HK-2 (cell line): ENCODE results near the gene ADRA2B.

Experiments
- DNase-seq: peaks from one replicate; pipeline ENCODE4 v3.0.0-alpha.2; 2018; ENCODE audit not compliant: unreplicated experiment

Gene ADRA2B

DNA sequence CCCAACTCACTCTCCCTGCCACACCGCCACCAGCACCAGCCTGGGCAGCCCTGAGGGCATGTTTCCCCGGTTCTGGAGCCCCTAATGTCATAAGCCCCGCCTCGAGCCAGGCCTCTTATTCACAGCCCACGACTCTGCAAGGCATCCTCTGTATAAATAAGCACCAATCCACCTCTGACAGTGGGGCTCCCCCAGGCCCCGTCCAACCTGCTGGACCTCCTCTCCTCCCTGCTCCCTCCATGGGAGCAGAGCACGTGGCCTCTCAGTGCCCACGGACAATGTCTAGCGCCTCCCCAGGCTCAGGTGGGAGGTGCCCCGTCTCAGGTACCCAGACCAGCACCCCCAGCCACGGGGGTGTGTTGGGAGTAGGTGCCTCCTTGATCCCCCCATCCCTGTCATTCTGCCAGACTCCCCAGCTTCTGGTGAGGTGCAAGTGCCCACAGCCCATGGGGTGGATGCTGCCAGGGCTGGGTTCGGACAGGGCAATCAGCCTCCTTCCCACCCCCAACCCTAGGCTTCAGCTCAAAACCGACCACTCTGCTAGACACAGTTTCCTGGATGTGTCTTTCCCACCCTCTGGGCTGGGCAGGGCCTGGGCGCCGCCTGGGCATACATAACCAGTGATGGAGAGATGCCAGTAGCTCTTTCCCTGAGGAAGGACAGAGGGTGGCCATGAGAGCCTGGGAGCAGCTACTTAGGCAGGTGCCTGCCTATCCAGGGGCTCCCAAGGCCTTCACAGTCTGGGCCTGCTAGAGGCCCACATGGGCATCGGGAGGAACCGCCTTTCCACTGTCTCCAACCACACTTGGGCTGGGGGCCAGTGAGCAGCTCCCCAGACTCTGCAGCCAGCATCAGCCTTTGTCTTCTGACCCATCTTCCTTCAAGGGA, 1.6 kb upstream of the ADRA2B start:
- peak; percentile 22 for DNase-seq

DNA sequence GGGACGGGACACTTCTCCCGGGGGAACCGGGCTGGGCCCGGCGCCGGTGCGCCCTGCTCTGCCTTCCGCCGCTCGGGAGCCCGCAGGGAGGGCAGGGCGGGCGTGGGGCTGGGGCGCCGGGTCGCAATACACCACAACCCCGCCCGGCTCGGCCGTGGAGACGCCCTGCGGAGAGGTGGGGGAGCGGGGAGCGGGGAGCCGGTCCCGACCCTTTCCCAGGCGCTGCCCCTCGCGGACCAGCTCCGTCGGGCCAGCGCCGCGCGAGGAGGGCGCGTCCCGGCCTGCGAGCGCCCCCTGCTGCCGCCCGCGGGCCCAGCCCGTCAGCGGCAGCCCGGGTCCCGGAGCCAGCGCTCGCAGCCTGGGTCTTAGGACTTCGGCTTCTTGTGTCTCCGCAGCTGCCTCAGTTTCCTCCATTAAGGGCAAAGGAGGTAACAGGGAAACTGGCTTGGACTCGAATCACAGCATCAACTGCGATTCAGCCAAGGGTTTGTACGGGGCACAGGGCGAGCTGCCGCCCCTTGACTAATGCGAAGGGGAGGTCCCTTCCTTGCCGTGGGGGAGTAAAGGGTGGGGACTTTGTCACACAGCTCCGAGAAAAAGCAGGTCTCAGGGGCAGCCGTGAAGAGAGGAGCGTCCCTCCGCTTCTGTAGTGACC, 635 bp upstream of the ADRA2B start:
- peak; percentile 61 for DNase-seq

DNA sequence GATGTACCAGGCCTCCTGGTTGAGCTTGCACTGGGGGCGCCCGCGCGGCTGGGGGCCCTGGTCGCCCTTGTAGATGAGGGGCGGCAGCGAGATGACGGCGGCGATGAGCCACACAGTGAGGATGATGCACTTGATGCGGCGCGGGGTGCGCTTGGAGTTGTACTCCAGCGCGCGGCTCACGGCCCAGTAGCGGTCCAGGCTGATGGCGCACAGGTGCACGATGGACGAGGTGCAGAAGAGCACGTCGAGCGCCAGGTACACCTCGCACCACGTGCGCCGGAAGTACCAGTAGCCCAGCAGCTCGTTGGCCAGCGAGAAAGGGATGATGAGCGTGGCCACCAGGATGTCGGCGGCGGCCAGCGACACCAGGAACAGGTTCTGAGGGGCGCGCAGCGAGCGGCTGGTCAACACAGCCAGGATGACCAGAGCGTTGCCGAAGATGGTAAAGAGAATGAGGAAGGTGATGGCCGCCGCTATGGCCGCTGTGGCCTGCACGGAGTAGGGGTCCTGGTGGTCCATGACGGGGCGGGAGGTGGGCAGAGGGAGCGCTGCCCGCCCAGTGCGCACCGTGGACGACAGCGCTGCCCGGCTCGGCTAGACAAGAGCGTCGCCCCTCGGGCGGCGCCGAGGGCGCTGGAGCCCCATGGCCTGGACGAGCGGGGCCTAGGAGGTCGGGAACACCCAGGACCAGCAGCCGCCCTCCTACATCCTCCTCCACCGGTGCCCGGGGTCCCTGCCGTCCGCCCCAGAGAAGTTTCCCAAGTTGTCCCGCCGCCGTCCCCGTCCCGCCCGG, 544 bp downstream of the ADRA2B start:
- DNase-seq: no peak

DNA sequence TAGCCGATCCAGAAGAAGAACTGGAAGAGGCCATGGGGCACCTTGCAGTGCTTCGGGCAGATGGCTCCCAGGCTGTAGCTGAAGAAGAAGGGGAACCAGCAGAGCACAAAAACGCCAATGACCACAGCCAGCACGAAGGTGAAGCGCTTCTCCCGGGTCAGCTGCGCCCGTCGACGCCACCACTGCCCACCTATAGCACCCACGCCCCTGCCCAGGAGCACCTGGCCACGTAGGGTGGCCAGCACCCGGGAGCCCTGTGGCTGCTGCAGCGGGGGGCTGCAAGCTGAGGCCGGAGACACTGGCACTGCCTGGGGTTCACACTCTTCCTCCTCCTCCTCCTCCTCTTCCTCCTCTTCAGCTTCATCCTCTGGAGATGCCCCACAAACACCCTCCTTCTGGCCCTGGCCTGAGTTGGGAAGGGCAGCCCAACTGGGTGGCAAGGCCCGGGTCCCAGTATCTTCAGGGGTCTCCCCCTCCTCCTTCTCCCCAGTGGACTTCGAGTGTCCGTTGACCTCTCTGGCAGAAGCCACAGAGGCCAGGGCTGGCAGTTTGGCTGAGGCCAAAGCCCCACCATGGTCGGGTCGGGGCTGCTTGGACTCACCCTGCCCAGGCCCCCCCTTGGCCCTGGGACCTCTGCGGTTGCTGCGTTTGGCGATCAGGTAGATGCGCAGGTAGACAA, 1.3 kb downstream of the ADRA2B start:
- no peak for DNase-seq

DNA sequence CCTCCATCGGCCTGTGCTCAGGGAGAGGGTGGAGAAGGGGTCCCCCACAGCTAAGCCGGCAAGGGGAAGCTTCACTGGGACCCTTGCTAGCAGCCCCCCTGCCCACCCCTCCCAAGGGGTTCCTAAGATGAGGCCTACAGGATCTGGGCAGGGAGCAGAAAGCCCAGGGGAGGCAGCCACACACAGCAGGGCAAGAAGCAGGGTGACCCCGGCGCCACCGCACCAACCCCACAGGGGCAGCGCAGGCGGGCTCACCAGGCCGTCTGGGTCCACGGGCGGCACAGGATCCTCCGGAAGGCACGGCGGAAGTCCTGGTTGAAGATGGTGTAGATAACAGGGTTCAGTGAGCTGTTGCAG, 1.8 kb downstream of the ADRA2B start:
- DNase-seq: no peak

DNA sequence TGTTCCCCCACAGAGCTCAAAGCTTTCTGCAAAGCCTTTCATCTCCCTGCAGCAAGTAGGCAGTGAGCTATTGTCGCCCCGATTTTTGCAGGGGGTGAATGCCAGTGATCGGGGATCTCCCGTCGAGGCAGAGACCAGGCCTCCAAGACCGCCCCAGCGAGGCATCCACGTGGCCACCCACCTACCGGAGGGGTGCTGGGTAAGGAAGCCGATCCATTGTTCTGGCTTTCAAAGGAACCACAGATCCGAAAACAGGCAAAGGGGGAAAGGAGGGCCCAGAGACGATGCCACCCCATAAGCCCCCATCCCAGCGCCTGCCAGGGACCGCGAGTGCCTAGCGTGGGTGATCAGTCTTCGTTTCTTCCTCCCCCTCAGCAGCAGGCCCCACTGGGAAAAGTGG, 2.4 kb downstream of the ADRA2B start:
- no peak for DNase-seq

DNA sequence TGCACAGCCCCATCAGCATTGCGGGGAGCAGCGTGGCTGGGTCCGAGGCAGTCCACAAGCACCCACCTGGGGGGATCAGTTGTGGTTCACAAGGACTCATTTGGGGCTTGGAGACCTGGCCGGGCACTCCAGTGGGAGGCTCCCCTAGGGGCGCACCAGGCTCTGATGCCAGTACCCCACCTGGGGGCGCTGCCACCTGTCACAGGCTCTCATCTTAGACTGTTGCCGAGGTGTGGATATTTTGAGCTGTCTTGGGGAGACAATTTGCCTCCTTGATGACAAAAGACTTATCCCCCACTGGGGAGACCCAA, 3.0 kb downstream of the ADRA2B start:
- no peak for DNase-seq

DNA sequence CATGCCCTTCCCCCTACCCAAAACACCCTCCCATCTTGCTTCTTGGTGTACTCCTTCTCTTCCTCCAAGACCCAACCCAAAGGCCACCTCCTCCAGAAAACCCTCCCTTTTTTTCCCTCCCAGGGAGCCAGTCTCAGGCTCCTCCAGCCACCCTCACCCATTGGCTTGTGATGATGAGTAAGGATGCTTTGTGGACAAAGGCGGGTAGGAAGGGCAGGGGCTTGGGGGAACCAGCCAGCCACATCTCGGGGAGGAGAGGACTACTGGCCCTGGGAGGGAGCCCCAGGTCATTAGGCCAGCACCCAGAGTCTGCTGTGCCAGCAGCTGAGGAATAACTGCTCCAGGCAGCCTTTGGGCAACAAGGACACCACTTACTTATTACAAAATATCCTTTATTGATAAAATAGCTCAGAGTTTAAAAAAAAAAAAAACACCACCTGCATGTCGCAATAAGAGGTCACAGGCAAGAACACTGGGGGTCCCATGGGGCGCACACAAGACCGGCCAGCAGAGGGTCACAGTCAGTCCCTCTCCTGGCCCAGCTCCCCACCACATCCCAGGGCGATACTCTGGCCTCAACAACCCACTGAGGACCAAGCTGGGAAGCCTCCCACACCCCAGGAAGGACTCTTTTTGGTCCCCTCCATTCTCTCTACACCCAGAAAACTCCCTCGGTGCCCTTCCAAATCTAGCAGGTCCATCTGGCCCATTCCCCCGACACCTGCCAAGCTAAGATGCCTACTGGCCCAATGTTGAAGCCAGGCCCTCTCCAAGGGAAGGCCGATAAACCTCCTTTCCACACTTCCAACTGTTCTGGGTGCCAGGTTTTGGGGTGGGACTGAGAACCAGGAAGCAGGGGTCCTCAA, 3.6 kb downstream of the ADRA2B start:
- DNase-seq: no peak

DNA sequence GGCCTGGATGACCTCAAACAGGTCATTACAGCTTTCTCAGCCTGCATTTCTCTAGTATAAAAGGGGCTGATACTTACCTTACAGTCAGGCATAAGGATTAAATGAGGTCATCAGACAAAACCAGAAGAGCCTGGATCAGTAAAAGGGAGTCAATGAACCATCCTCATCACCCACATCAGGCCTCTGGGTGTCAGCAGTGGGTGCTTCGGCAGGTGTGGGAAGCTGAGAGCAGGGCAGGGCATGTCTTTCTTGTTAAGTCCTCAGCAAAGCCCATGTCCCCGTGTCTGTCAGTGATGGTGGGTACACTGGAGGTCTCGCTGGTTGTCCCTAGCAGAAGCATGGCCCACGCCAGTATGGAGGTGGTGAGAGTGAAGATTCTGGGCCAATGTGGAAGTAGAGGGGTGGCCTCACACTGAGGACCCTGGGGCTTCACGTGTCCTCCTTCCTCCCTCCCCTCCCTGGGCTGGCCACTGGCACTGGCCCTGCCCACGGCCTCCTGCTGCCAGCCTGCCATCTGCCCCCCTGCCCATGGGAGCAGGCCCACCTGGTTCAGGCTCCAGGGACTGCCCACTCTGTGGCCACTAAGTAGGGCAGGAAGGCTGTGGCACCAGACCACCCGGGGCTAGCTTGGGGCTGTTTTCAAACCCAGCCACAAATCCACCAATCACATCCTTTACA, 4.4 kb downstream of the ADRA2B start:
- DNase-seq: no peak

DNA sequence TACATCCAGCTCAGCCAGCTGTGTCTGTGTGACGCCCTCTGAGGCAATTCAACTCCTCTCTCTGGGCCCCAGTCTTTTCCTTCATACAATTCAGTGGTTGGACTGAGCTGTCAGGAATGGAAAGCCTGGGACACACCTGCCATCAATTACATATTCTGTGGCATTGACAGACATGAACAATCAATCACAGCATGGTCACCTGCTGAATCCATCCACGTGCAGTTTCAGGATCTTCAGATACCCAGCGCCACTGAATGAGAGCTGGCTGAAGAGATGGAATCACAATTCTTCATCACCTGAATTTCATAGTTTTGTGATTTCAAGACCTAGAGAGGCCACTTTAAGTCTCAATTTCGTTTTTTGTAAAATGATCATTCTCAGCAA, 5.1 kb downstream of the ADRA2B start:
- no peak for DNase-seq

DNA sequence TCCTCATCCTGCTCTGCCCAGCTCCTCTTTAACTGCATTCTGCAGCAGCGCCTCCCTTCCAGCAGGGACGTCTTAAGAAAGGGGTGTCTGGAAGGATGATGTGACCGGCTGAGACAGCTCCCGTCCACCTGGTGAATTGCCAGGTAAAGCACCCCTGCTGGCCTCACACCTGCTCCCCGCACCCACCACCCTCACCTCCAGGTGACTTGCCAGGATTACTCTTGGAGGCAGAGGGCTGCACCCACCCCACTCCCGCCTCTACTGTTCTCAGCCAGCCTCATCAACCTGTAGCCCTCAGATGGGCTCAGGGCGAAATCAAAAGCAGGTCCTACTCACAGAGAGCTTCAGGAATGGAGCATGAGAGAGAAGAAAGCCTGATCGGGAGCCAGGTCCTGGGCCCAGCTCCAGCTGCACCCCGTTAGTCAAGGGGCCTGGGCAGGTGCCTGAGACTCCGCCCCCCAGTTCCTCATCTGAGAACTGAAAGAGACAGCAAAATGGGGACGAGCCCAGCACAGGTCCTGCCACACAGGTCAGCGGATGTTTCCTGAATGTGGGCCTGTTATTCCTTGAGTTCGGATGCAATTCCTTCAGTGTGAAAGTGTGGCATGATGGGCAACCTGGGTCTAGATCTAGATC, 5.6 kb downstream of the ADRA2B start:
- no peak for DNase-seq

DNA sequence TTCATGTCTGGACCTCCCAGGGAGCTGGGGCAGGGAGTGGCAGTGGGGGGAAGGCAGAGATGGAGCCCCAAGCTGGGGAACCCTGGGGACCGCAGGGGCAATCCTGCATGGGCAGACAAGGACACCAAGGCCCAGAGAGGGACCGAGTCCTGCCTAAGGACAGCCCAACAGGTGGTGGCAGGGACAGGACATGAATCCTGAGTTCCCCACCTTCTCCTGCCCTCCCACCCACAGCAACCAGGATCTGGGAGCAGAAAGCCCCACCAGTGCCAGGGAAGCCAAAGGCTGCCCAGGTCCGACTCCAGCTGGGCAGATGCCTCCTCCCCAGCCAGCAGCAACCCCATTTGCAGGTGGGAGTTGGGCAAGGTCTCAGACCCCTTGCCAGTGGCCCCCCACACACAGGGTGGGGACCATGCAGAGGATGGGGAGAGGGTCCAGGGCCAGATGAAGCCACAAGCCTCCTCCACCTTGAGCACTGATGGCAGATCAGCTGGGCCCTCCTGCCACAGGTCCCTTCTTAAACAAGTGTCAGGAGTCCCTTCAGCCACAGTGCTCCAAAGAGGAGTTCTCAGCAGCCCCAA, 6.3 kb downstream of the ADRA2B start:
- DNase-seq: no peak

DNA sequence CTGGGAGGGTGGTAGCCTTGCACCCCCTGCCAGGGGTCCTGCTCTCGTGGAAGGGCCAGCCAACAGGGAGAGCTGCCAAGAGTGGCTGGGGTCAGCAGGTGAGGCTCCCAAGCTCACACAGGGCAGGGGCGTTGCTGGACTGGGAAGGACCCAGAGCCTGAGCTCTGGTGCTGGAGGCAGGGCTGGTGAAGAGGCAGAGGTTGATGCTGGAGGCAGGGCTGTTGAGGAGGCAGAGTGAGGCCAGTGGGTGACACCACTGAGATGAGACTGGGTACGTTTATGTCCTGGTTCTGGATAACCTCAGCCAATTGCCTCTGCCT, 7.0 kb downstream of the ADRA2B start:
- DNase-seq: no peak

DNA sequence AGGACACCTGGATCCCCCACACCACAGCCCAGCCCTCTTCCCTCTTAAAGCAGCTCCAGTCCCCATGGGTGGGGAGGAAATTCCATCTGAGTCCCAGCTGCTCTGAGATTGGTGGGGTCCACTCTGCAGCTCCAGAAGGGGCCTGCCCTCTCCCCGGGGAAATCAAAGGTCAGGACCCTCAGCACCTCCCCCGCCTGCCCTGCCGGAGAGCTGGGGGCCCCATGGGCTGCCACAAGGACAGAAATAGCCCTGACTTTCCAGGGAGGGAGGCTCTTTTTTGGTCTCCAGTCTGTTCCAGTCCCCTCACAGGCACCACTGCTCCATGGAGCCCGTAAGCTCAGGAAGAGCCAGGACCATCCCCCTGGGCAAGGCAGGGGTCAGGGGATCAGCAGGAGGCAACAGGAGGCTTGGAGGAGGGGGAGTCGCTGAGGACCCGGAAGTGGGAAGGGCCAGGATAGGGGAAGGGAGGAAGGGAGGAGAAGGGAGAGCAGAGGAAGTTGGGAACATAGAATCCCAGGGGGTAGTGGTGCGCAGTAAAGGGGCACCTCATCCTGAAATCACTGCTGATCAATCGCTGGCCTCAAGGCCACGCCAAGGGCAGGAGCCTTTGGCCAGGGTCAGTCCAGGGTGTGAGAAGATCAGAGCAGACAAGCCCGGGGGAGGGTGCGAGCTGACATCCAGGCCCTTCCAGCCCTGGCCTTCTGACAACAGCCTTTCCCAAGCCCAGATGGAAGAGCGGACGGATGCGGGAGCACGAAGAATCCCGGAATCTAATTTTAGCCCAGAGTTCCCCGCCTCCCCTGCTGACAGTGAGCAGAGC, 7.6 kb downstream of the ADRA2B start:
- no peak for DNase-seq

DNA sequence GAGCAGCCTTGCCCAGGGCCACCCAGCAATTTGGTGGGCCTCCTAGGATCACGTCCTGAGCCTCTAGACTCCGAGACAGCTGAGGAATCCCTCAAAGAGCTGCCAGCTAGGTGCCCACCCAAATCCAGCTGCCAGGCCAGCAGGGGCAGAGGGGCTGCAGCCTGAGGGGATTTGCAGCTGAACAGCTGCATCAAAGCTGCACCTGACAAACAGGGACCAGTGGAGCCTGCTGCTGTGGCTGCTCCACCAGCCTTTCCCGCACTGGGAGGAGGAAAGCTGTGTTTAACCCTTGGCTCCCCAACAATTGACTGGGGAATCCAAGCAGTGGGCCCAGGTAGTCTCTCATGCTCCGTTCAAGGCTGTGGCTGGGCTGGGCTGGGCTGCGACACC, 8.2 kb downstream of the ADRA2B start:
- no peak for DNase-seq

DNA sequence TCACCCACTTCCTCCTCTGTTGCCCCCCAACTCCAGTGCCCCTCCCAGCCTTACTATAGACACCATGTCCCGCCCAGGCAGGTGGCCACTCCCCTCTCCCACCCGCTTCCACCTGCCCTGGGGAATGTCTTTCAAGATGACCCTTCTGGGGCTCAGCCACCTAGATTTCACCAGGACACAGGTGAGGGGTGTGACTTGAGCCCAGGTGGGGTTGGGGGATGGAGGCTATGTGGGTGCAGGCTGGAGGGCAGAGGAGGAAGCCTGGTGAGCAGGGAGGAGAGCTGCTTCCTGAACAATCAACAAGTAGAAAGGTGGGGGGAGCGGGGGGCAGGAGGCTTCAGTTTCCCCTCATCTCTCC, 8.7 kb downstream of the ADRA2B start:
- DNase-seq: no peak

DNA sequence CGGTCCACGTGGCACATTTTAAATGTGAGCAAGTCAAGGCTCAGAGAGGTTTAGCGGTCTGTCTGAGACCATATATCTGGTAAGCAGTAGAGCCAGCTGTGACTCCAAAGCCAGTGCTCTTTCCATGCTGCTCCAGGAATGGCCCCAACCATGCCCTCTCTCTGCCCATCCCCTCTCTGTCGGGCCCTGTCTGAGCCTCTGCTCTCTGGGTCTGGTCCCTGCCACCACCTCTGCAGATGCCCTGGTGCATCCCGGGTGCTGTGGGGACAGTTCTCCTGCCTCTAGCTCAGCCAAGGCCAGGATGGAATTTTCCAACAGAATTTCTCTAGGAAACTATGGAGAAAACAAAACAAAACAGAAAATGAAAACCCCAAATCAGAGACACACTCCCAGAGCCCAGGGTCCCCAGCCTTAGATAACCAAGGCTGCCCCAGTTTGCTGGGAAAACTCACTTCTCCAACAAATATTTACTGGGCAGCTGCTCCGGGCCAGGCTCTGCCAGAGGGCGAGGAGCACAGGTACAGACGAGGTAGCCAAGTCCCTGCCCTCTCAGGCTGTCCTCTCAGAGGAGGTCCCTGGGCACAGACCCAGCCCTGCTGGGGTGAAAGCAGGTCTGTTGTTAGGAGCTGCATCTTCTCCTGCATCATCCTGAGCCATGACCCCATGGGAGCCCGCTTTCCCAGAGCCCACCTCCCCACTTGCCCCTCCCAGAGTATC, 9.2 kb downstream of the ADRA2B start:
- DNase-seq: no peak

DNA sequence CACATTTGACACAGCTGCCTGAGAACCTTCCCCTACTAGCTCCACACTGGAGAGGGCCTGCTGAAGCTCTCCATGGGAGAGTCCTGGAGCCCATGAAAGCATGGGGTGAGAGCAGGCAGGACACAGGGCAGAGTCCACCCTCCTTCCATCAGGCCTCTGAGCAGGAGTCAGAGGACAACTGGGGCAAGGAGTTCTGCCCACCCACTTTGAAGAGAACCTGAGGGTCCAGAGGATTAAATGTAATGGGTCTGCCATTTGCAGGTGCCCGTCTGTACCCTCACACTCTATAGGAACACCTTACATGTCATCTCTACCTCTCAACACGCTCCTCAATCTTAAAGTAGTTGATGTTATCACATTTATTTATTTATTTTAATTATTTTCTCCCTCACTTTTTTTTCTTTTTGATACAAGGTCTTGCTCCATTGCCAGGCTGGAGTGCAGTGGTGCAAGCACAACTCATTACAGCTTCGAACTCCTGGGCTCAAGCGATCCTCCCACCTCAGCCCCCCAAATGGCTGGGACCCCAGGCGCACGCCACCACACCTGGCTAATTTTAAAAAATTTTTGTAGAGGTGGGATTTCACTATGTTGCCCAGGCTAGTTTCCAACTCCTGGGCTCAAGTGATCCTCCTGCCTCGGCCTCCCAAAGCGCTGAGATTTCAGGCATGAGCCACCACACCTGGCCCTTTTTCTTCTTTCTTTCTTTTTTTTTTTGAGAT, 10.2 kb downstream of the ADRA2B start:
- no peak for DNase-seq
